GM06990 (cell line): ENCODE data around the gene DDIT4.
"Not testable (repeated sequence)": the region's sequence is repeated elsewhere in the genome, so short reads cannot be mapped to it uniquely, and the experiment has no call there.

Experiments used
- DNase-seq: peaks from one replicate; pipeline ENCODE4 v3.0.0-alpha.2; 2011; ENCODE audit not compliant: insufficient read length; ENCODE audit errors: extremely low read depth
- H3K27me3 ChIP-seq: replicated peaks from 2 replicates; pipeline ENCODE4 v1.6.0; 2011; ENCODE audit warnings: low read length; ENCODE audit not compliant: control insufficient read depth, insufficient read depth
- H3K36me3 ChIP-seq: 2 replicates; pipeline ENCODE4 v1.5.1; 2011; ENCODE audit warnings: low read length; ENCODE audit not compliant: control insufficient read depth, insufficient read depth
- H3K4me3 ChIP-seq: replicated peaks from 2 replicates; pipeline ENCODE4 v1.5.1; 2011; ENCODE audit warnings: low read depth, mild to moderate bottlenecking, control low read depth, low read length
- CTCF ChIP-seq: IDR thresholded peaks from 2 replicates; pipeline ENCODE4 v1.5.1; 2011; ENCODE audit warnings: low read length, control low read depth, mild to moderate bottlenecking, inconsistent platforms; ENCODE audit not compliant: insufficient read depth, poor library complexity, severe bottlenecking

DDIT4 gene

GRCh38 chr10:72298592-72299519, 25.1 kb downstream of the DDIT4 start:
- TF ChIP-seq CTCF, result no peak
- Histone ChIP-seq H3K4me3 (no peak overlapping the region), H3K27me3 (no peaks in the 10 kb centered on the region), H3K36me3 (no peaks in the 10 kb centered on the region)
- DNase-seq, result no peak

DNA sequence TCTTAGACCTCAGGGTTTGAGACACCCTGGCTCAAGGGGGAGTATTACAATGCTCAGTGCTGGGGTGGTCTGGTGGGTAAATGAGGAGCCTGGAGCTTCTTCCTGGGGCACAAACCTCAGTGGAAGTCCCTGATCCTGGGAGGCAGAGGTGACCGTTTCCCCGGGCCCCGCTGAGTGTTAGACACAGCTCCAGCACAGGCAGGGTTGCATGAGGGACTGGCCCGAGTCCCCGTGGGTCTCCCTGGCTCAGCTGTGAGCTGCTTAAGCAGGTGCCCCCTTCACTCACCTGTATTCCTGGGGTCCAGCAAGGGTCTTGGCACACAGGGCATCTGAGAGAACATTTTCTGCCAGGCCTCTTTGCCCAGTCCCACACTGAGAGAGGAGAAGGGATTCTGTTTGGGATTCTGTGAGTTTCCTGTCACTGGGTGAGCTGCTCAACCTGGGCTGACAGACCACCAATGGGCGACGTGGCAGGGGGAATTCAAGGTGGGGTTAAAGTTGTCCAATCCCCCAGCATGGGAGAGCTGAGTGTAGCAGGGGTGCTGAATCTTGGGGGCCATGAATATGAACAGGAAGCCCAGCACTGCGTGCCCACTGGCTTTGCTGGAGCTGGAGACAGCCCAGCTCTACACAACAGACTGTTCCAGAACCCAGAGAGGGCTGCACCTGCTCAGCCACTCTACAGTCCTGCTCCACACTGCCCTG, 29.9 kb downstream of the DDIT4 start:
- H3K36me3 ChIP-seq, result no peaks in the 10 kb centered on the region
- H3K27me3 ChIP-seq, result no peaks in the 10 kb centered on the region
- TF ChIP-seq CTCF, result no peak
- no peak for DNase-seq
- H3K4me3 ChIP-seq, result no peak overlapping the region

GRCh38 chr10:72306215-72306760, 32.6 kb downstream of the DDIT4 start:
- H3K36me3 ChIP-seq, result no peaks in the 10 kb centered on the region
- H3K27me3 ChIP-seq, result no peaks in the 10 kb centered on the region
- DNase-seq, result no peak
- TF ChIP-seq CTCF, result no peak
- no peak overlapping the region for H3K4me3 ChIP-seq

DNA sequence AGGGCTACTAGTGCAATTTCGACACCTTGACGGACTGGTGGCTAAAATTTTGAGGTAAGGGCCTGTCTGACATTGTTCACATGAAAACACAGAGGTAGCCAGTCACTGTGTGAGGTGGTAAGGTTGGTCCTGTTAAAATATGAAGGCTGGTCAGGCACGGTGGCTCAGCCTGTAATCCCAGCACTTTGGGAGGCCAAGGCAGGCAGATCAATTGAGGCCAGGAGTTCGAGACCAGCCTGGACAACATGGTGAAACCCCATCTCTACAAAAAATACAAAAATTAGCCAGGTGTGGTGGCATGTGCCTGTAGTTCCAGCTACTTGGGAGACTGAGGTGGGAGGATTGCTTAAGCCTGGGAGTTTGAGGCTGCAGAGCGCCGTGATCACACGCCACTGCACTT, 34.0 kb downstream of the DDIT4 start:
- H3K27me3 ChIP-seq, H3K36me3 ChIP-seq, DNase-seq, H3K4me3 ChIP-seq: not testable (repeated sequence)

DNA sequence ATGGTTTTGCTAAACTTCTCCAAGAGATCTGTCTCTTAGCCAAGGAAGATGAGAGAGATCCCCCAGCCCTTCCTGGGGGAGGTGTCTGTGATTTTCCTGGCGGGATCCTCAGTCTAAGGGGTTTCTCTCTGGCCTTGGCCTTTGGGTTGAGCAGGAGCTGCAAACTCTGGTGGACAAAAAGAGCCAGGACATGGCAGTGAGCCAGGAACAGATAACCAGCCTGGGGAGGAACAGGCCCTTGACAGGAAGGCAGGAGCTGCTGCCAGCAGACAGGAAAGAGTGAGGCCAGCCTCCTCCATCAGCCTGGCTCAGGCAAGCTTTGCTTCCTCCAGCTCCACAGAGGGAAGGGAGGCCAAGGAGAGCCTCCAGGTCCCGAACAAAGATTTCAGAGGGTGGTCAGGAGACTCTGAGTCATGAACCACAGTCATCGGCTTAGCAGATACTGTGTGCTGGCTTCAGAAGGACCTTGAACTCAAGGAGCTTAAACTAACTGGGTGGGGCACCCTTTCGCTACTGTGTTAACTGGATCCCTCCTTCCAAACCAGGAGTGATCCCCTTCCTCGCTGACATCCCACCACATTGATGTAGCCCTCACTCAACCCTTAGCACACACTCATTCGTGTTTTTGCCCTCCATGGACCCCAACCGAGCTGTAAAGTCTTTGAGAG, 34.7 kb downstream of the DDIT4 start:
- no peak for DNase-seq
- no peaks in the 10 kb centered on the region for H3K27me3 ChIP-seq
- H3K36me3 ChIP-seq, result no peaks in the 10 kb centered on the region
- no peak for TF ChIP-seq CTCF
- H3K4me3 ChIP-seq, result no peak overlapping the region
